IPS-18c (cell line): ENCODE results near the gene PCDHA6.
"Not testable (repeated sequence)": the region's sequence is repeated elsewhere in the genome, so short reads cannot be mapped to it uniquely, and the experiment has no call there.

Source experiments
- H3K4me3 ChIP-seq: 2 replicates; pipeline ENCODE4 v1.7.0; 2013; ENCODE audit warnings: low read depth, mild to moderate bottlenecking, low read length, moderate library complexity; ENCODE audit not compliant: insufficient read depth
- H3K9me3 ChIP-seq: one replicate; pipeline ENCODE4 v1.6.1; 2013; ENCODE audit warnings: mild to moderate bottlenecking, low read length, moderate library complexity; ENCODE audit not compliant: control insufficient read depth, insufficient read depth

The PCDHA6 gene, protein sequence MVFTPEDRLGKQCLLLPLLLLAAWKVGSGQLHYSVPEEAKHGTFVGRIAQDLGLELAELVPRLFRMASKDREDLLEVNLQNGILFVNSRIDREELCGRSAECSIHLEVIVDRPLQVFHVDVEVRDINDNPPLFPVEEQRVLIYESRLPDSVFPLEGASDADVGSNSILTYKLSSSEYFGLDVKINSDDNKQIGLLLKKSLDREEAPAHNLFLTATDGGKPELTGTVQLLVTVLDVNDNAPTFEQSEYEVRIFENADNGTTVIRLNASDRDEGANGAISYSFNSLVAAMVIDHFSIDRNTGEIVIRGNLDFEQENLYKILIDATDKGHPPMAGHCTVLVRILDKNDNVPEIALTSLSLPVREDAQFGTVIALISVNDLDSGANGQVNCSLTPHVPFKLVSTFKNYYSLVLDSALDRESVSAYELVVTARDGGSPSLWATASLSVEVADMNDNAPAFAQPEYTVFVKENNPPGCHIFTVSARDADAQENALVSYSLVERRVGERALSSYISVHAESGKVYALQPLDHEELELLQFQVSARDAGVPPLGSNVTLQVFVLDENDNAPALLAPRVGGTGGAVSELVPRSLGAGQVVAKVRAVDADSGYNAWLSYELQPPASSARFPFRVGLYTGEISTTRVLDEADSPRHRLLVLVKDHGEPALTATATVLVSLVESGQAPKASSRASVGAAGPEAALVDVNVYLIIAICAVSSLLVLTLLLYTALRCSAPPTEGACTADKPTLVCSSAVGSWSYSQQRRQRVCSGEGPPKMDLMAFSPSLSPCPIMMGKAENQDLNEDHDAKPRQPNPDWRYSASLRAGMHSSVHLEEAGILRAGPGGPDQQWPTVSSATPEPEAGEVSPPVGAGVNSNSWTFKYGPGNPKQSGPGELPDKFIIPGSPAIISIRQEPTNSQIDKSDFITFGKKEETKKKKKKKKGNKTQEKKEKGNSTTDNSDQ

DNA sequence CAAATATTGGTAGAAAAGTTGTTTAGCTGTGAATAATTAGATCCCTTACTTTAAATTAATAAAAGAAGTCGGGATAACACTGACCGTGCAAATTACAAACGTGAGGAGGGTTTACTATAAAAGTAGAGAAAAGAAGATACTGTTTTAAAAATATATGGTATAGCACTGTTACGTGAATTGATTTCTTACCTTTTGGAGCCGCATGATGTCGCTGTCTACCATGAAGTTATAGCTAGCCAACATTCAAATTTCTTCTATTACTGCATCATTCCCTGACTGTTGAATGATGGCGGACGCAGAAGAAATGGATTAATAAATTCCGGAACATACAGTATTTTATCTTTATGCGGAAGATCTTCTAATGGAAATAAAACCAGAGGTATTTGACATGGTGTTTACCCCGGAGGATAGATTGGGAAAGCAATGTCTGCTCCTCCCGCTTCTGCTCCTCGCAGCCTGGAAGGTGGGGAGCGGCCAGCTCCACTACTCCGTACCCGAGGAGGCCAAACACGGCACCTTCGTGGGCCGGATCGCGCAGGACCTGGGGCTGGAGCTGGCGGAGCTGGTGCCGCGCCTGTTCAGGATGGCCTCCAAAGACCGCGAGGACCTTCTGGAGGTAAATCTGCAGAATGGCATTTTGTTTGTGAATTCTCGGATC is at the start of gene PCDHA6:
TSS of gene PCDHA6 (plus strand) at position 257 of the 658 bp plus-strand sequence. CDS start at position 389, 132 bp downstream.
- Histone ChIP-seq H3K9me3 (no peaks in the 10 kb centered on the region), H3K4me3 (no peak within 1 kb of the TSS)

DNA sequence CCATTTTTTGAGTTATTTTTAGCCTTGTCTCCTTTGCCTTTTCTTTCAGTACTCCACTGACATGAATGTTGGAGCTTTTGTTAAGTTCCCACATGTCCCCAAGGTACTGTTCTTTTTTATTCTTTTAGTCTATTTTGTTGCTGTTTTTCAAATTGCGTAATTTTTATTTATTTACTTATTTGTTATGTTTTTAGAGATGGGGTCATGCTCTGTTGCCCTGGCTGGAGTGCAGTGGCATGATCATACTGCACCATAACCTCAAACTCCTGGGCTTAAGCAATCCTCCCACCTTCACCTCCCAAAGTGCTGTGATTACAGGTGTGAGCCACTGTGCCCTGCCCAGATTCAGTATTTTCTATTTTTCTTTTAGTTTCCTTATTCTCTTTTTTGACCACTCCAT is 47.2 kb upstream of the PCDHA6 start:
- H3K4me3 ChIP-seq: no peak overlapping the region
- H3K9me3 ChIP-seq: no peaks in the 10 kb centered on the region

DNA sequence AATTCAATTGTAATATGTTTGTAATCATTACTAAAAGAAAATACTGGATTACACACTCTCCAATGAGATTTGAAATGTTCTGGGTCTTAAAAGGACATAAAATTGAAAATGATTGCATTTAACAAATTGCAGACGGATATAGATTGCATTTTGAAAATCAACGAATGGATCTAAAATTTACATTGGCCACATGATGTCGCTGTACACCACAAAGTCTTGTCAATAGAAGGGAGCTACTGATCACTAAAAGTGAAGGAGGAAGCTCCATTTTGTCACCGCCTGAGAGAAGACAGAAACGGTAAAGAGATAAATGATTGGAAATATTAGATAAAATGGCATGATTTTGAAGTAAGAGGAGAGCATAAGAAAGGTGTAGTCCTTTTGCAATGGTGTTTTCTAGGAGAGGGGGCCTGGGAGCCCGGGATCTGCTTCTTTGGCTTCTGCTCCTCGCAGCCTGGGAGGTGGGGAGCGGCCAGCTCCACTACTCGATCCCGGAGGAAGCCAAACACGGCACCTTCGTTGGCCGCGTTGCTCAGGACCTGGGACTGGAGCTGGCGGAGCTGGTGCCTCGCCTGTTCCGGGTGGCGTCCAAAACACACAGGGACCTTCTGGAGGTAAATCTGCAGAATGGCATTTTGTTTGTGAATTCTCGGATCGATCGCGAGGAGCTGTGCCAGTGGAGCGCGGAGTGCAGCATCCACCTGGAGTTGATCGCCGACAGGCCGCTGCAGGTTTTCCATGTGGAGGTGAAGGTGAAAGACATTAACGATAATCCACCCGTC is 41.7 kb upstream of the PCDHA6 start, which contains the start of gene PCDHA1:
TSS of gene PCDHA1 (plus strand) at position 236 of the 782 bp plus-strand sequence.
- no peak within 1 kb of the TSS for H3K4me3 ChIP-seq
- H3K9me3 ChIP-seq: peaks cover 5% of the 10 kb centered on the region

DNA sequence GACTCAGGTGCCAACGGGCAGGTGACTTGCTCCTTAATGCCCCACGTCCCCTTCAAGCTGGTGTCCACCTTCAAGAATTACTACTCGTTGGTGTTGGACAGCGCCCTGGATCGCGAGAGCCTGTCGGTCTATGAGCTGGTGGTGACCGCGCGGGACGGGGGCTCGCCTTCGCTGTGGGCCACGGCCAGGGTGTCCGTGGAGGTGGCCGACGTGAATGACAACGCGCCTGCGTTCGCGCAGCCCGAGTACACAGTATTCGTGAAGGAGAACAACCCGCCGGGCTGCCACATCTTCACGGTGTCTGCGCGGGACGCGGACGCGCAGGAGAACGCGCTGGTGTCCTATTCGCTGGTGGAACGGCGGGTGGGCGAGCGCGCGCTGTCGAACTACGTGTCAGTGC is 40.3 kb upstream of the PCDHA6 start:
- not testable (repeated sequence) for H3K9me3 ChIP-seq, H3K4me3 ChIP-seq

DNA sequence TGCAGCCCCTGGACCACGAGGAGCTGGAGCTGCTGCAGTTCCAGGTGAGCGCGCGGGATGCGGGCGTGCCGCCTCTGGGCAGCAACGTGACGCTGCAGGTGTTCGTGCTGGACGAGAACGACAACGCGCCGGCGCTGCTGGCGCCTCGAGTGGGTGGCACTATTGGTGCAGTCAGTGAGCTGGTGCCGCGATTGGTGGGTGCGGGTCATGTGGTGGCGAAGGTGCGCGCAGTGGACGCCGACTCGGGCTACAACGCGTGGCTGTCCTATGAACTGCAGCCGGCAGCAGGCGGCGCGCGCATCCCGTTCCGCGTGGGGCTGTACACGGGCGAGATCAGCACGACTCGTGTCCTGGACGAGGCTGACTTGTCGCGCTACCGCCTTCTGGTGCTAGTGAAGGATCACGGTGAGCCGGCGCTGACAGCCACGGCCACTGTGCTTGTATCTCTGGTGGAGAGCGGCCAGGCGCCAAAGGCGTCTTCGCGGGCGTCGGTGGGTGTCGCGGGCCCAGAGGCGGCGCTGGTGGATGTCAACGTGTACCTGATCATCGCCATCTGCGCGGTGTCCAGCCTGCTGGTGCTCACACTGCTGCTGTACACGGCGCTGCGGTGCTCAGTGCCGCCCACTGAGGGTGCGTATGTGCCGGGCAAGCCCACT is 39.8 kb upstream of the PCDHA6 start:
- not testable (repeated sequence) for H3K9me3 ChIP-seq

DNA sequence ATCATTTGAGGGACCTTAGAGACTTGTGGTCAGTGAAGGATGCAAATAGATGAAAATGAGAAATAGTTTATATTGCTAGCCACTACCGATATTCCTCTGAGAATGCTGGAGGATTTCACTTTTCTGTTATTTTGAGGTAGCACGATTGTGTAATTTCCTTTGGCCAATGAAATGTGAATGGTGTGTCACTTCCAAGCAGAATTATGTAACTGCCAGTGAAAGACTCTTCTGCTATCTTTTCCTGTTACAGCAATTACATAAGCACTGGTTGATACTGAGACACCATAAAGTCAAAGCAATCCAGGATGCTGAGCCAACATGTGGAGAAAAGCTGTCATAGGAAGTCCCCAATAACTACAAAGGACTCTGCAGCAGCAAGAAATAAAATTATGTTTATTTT is 36.7 kb upstream of the PCDHA6 start:
- peaks cover 5% of the 10 kb centered on the region for H3K9me3 ChIP-seq

More for the DNA sequence above, 39.8 kb upstream of the PCDHA6 start:
- not testable (repeated sequence) for H3K4me3 ChIP-seq

DNA sequence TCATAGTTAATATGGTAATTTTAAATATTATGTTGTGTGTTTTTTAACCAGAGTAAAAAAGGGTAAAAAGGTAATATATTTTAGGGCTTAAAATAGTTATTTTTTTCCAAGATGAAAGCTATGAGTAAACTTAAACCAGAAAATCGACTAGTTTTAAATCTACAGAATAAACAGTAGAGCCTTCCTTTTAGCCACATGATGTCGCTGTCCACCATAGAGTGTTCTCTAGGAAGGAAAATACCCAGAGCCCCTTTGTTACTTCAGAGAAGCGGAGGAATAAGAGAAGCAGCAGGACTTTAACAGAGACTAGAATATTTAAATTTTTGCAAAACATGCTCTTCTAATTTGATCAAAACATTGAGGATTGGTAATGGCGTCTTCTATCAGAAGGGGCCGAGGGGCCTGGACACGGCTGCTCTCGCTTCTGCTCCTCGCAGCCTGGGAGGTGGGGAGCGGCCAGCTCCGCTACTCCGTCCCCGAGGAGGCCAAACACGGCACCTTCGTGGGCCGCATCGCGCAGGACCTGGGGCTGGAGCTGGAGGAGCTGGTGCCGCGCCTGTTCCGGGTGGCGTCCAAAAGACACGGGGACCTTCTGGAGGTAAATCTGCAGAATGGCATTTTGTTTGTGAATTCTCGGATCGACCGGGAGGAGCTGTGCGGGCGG is 33.0 kb upstream of the PCDHA6 start, which contains the start of gene PCDHA2:
TSS of gene PCDHA2 (plus strand) at position 258 of the 664 bp plus-strand sequence.
- Histone ChIP-seq H3K4me3 (peak within 1 kb of the TSS; percentile 49), H3K9me3 (no peaks in the 10 kb centered on the region)

More for the DNA sequence above, 36.7 kb upstream of the PCDHA6 start:
- no peak overlapping the region for H3K4me3 ChIP-seq

DNA sequence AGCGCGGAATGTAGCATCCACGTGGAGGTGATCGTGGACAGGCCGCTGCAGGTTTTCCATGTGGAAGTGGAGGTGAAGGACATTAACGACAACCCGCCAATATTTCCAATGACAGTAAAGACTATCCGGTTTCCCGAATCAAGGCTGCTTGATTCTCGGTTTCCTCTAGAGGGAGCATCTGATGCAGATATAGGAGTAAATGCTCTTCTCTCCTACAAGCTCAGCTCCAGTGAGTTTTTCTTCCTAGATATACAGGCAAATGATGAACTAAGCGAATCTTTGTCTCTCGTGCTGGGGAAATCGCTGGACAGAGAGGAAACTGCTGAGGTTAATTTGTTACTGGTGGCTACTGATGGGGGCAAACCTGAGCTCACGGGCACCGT is 32.5 kb upstream of the PCDHA6 start:
- Histone ChIP-seq H3K4me3 (peak overlapping the region; percentile 49; the same call in 1 of the 2 replicates), H3K9me3 (no peaks in the 10 kb centered on the region)

DNA sequence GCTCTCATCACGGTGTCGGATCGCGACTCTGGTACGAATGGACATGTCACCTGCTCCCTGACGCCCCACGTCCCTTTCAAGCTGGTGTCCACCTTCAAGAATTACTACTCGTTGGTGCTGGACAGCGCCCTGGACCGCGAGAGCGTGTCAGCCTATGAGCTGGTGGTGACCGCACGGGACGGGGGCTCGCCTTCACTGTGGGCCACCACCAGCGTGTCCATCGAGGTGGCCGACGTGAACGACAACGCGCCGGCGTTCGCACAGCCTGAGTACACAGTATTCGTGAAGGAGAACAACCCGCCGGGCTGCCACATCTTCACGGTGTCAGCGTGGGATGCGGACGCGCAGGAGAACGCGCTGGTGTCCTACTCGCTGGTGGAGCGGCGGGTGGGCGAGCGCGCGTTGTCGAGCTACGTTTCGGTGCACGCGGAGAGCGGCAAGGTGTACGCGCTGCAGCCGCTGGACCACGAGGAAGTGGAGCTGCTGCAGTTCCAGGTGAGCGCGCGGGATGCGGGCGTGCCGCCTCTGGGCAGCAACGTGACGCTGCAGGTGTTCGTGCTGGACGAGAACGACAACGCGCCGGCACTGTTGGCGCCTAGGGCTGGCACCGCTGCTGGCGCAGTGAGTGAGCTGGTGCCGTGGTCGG is 31.6 kb upstream of the PCDHA6 start:
- not testable (repeated sequence) for H3K4me3 ChIP-seq, H3K9me3 ChIP-seq

DNA sequence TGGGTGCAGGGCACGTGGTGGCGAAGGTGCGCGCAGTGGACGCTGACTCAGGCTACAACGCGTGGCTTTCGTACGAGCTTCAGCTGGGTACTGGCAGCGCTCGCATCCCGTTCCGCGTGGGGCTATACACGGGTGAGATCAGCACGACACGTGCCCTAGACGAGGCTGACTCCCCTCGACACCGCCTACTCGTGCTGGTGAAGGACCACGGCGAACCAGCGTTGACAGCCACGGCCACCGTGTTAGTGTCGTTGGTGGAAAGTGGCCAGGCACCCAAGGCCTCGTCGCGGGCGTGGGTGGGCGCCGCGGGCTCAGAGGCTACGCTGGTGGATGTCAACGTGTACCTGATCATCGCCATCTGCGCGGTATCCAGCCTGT is 31.1 kb upstream of the PCDHA6 start:
- no peak overlapping the region for H3K4me3 ChIP-seq
- H3K9me3 ChIP-seq: no peaks in the 10 kb centered on the region

DNA sequence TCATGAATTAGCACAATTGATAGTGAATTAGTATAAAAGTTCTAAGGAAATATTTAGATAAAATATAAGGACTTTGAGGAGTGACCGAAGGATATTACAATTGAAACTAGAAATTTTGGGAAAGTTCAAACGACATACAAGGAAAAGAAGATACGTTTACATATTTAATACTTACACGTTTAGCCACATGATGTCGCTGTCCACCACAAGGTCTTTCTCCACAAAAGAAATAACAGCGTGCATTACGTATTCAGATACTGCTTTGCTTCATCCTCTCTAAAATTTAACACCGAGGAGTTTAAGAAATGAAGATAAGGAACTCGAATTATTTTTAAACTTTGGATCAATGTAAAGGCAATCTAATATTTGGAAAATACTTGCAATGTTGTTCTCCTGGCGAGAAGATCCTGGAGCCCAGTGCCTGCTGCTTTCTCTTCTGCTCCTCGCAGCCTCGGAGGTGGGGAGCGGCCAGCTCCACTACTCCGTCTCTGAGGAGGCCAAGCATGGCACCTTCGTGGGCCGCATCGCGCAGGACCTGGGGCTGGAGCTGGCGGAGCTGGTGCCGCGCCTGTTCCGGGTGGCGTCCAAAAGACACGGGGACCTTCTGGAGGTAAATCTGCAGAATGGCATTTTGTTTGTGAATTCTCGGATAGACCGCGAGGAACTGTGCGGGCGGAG is 26.8 kb upstream of the PCDHA6 start, which contains the start of gene PCDHA3:
TSS of gene PCDHA3 (plus strand) at position 242 of the 678 bp plus-strand sequence.
- H3K9me3 ChIP-seq: no peaks in the 10 kb centered on the region
- H3K4me3 ChIP-seq: no peak within 1 kb of the TSS

DNA sequence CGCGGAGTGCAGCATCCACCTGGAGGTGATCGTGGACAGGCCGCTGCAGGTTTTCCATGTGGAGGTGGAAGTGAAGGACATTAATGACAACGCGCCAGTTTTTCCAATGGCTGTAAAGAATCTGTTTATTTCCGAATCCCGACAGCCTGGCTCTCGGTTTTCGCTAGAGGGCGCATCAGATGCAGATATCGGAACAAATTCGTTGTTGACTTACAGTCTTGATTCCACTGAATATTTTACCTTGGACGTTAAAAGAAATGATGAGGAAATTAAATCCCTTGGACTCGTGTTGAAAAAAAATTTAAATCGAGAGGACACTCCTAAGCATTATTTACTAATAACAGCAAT is 26.3 kb upstream of the PCDHA6 start:
- no peak overlapping the region for H3K4me3 ChIP-seq

DNA sequence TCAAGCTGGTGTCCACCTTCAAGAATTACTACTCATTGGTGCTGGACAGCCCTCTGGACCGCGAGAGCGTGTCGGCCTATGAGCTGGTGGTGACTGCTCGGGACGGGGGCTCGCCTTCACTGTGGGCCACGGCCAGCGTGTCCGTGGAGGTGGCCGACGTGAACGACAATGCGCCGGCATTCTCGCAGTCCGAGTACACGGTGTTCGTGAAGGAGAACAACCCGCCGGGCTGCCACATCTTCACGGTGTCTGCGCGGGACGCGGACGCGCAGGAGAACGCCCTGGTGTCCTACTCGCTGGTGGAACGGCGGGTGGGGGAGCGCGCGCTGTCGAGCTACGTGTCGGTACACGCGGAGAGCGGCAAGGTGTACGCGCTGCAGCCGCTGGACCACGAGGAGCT is 25.4 kb upstream of the PCDHA6 start:
- not testable (repeated sequence) for H3K4me3 ChIP-seq, H3K9me3 ChIP-seq

More for the DNA sequence above, 26.3 kb upstream of the PCDHA6 start:
- no peaks in the 10 kb centered on the region for H3K9me3 ChIP-seq

DNA sequence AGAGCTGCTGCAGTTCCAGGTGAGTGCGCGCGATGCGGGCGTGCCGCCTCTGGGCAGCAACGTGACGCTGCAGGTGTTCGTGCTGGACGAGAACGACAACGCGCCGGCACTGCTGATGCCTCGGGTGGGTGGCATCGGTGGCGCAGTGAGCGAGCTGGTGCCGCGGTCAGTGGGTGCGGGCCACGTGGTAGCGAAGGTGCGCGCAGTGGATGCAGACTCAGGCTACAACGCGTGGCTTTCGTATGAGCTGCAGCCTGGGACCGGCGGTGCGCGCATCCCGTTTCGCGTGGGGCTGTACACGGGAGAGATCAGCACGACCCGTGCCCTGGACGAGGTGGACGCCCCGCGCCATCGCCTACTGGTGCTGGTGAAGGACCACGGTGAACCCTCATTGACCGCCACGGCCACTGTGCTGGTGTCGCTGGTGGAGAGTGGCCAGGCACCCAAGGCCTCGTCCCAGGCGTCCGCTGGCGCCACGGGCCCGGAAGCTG is 24.9 kb upstream of the PCDHA6 start:
- H3K9me3 ChIP-seq: no peaks in the 10 kb centered on the region

More for the DNA sequence above, 24.9 kb upstream of the PCDHA6 start:
- no peak overlapping the region for H3K4me3 ChIP-seq
